Astrocyte (in vitro differentiated cells and primary cell): ENCODE measurements around the gene LITAF.

Source experiments
- EZH2 ChIP-seq: IDR thresholded peaks from 2 replicates; pipeline ENCODE4 v1.6.1; 2012; ENCODE audit warnings: mild to moderate bottlenecking, low read length, inconsistent platforms; ENCODE audit not compliant: insufficient read depth
- TF ChIP-seq, protein P1 (sequence below): IDR thresholded peaks from 2 replicates; pipeline ENCODE4 v1.5.1; 2011; ENCODE audit warnings: low read depth, mild to moderate bottlenecking, inconsistent platforms, low read length, moderate library complexity; ENCODE audit not compliant: insufficient read depth

DNA sequence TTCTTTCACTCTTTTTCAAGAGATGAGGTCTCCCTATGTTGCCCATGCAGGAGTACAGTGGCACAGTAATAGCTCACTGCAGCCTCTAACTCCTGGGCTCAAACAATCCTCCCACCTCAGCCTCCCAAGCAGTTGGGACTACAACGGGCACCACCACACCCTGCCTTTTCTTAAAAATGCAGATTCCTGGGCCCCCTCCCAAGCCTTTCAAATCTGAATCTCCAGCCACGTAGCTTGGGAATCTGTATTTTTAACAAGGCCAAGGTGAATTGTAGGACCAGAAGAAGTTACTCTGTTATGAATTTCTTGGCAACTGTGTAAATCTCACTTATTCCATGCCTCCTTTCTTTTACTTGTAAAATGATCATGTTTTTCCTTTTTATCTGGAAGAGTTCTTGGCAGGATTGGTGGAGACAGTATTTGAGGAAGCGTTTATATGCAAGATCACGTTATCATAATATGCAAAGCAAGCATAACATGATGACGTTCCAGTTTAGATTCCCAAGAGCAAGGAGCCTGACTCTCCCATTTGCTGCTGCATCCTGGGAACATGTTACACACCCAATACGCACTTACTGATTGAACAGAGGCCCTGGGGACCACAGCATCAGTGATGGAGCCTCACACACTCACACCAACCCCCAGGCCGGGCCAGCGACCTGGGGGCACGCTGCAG is 44.5 kb downstream of the LITAF start:
- TF ChIP-seq, protein P1, sequence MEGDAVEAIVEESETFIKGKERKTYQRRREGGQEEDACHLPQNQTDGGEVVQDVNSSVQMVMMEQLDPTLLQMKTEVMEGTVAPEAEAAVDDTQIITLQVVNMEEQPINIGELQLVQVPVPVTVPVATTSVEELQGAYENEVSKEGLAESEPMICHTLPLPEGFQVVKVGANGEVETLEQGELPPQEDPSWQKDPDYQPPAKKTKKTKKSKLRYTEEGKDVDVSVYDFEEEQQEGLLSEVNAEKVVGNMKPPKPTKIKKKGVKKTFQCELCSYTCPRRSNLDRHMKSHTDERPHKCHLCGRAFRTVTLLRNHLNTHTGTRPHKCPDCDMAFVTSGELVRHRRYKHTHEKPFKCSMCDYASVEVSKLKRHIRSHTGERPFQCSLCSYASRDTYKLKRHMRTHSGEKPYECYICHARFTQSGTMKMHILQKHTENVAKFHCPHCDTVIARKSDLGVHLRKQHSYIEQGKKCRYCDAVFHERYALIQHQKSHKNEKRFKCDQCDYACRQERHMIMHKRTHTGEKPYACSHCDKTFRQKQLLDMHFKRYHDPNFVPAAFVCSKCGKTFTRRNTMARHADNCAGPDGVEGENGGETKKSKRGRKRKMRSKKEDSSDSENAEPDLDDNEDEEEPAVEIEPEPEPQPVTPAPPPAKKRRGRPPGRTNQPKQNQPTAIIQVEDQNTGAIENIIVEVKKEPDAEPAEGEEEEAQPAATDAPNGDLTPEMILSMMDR, result no peak
- TF ChIP-seq EZH2, result no peak
